NB4 (cell line): ENCODE results near the gene GPR137B.

Source experiments
- DNase-seq: peaks from one replicate; pipeline ENCODE4 v3.0.0; 2010; ENCODE audit warnings: low read depth
- H3K4me3 ChIP-seq: one replicate; pipeline ENCODE4 v1.5.1; 2011; ENCODE audit warnings: mild to moderate bottlenecking, low read depth, low read length, moderate library complexity
- MYC ChIP-seq: IDR thresholded peaks from 2 replicates; pipeline ENCODE4 v1.6.1; 2011; ENCODE audit warnings: low read depth, low read length
- POLR2A ChIP-seq: IDR thresholded peaks from 2 replicates; pipeline ENCODE4 v1.6.1; 2011; ENCODE audit warnings: mild to moderate bottlenecking; ENCODE audit not compliant: insufficient read length; ENCODE audit errors: extremely low read depth
- TF ChIP-seq, protein P1 (sequence below): IDR thresholded peaks from one replicate; pipeline ENCODE4 v1.5.1; 2012; ENCODE audit warnings: low read depth, low read length
- TF ChIP-seq, protein P2 (sequence below): IDR thresholded peaks from 2 replicates; pipeline ENCODE4 v1.6.1; 2011; ENCODE audit warnings: low read depth, low read length

GPR137B gene

DNA sequence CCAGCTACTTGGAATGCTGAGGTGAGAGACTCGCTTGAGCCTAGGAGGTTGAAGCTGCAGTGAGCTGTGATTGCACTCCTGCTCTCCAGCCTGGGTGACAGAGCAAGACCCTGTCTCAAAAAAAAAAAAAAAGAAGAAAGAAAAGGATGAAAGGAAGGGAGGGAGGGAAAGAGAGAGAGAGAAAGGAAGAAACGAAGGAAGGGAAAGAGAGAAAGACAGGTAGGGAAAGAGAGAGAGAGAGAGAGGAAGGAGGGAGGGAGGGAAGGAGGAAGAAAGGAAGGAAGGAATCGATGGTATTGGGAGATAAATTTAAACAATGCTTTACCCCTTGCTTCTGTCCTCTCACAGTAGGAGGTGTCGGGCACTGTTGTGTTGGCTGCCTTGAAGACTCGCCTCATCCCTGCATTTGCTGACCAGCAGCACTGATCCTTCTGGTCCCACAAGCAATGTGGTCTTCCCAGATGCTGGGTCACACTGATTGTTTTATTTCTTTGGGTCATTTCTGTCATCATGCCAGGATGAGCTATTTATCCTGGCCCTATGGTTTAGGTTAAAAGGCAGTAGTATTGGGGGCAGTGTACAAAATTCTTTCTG is 30.9 kb downstream of the GPR137B start:
- no peak overlapping the region for H3K4me3 ChIP-seq
- TF ChIP-seq, protein P1, sequence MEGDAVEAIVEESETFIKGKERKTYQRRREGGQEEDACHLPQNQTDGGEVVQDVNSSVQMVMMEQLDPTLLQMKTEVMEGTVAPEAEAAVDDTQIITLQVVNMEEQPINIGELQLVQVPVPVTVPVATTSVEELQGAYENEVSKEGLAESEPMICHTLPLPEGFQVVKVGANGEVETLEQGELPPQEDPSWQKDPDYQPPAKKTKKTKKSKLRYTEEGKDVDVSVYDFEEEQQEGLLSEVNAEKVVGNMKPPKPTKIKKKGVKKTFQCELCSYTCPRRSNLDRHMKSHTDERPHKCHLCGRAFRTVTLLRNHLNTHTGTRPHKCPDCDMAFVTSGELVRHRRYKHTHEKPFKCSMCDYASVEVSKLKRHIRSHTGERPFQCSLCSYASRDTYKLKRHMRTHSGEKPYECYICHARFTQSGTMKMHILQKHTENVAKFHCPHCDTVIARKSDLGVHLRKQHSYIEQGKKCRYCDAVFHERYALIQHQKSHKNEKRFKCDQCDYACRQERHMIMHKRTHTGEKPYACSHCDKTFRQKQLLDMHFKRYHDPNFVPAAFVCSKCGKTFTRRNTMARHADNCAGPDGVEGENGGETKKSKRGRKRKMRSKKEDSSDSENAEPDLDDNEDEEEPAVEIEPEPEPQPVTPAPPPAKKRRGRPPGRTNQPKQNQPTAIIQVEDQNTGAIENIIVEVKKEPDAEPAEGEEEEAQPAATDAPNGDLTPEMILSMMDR = no peak
- TF ChIP-seq, protein P2, sequence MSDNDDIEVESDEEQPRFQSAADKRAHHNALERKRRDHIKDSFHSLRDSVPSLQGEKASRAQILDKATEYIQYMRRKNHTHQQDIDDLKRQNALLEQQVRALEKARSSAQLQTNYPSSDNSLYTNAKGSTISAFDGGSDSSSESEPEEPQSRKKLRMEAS = no peak
- TF ChIP-seq MYC = no peak
- no peak for DNase-seq

DNA sequence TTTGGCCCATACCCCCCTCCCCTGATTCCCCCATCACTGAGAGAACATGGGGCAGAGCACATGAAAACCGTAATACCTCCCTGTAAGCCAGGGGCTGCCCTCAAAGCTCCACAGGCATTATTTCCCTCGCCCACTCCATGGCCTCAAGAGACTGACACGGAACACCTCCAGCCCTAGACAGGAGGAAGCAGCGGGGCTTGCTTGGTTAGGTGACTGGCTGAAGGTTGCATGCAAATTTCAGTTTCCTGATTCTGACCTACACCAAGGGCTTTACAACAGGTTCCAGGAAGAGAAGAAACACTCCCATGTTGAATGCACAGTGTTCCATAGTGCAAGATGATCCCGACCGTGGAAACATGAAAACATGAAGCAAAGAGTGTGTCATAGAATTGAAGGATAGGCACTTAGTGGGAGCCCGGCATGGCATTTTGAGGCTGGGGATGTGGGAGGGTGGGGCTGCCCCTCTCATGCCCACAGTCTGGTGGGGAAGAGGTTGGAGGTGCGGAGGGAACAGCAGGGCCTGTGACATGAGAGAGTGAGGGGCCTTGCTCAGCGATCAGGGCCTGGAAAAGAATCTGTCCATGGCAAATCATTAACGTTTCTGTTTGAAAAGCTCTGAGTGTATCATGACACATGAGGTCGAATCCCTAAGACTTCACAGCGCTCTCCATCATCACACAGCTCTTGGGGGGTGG is 33.5 kb downstream of the GPR137B start:
- no peak overlapping the region for H3K4me3 ChIP-seq
- TF ChIP-seq, protein P1 = no peak
- TF ChIP-seq POLR2A (no peak), MYC (no peak)
- TF ChIP-seq, protein P2 = no peak
- no peak for DNase-seq

DNA sequence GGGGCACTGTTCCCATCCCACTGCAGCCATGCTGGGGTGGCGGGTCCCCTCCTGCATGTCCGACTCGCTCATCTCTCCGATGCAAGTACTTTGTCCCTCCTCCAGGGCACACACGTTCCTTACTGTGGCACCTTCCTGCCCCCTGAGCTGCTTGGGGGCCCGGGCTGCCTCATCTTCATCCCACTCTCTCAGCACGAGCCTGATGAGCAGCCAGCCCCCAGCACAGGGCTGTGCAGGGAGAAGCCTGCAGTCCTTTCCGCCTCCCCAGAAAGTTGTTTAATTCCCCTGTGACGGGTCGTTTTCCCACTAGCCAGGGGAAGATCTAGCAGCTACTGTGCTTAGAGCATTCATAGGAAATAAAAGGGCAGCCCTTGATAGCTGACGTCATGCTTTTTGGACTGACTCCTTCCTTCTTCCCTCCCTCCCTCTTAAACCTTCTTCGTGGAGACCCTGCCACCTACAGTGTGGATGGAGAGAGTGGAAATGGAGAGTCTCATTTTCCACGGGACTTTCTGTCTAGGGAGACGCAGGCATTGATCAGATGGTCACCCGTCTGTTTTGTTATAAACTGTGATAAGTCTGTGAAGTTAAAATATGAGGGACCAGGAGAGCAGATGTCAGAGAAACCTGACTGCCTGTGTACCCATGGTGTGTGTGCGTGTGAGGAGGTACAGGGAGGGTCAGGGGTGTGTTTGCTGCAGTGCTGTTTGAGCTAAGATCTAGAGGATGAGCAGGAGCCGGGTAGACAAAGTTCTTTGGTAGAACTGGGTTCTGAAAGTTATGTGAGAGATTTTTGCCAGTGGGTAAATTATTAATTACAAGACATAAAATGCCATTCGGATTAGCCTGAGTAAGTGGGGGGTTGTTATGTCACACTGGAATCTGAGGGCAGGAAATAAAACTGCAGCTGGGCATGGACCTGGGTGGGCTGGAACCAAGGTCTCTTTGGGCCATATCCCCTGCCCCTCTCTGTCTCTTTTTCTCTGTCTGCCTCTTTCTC is 34.3 kb downstream of the GPR137B start:
- TF ChIP-seq POLR2A (no peak), MYC (no peak)
- TF ChIP-seq, protein P2 = no peak
- DNase-seq = no peak
- no peak overlapping the region for H3K4me3 ChIP-seq

DNA sequence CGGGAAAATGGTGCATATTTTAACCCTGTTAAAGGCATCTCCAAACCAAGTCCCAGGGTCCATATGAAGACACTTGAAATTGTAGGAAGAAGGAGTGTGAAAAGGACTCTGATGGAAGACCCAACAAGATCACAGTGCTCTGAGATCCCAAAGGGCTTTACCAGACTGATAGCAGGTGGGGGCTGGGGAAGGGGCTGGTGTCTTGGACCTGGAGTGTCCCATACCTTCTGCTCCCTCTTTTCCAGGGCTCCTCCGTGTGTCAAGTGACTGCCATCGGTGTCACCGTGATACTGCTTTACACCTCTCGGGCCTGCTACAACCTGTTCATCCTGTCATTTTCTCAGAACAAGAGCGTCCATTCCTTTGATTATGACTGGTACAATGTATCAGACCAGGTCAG is 37.3 kb downstream of the GPR137B start:
- no peak overlapping the region for H3K4me3 ChIP-seq
- TF ChIP-seq POLR2A (no peak), MYC (no peak)
- TF ChIP-seq, protein P1 = no peak
- TF ChIP-seq, protein P2 = no peak
- no peak for DNase-seq

DNA sequence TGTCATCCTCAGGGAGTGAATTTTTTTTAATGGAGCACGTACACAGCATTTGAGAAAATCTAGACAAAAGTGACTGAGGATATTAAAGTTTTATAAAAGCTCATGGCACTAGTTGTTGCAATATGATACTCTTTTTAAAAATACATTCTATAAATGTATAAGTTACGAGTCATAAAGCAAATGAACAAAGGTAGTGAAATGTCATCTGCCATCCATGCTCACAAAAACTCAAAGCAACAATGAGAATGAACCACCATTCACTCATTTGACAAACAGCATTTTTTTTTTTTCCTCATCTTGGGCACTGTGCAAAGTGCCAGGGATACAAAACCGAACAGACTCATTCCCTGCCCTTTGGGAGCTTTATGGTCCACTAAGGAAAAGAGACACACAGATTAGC is 38.7 kb downstream of the GPR137B start:
- DNase-seq = no peak

More for the DNA sequence above, 38.7 kb downstream of the GPR137B start:
- H3K4me3 ChIP-seq = no peak overlapping the region
- TF ChIP-seq, protein P2 = no peak
- TF ChIP-seq, protein P1 = no peak
- TF ChIP-seq MYC (no peak), POLR2A (no peak)
